ENCODE data around the gene HMCN2.
A peak's percentile ranks its signal among the peaks of the same experiment; 100 is the strongest.
"Not testable (repeated sequence)": the region's sequence is repeated elsewhere in the genome, so short reads cannot be mapped to it uniquely, and the experiment has no call there.

HMCN2 gene

GRCh38 chr9:130421154-130421801 is 155.7 kb downstream of the HMCN2 start:
- DNase-seq = no peak

DNA sequence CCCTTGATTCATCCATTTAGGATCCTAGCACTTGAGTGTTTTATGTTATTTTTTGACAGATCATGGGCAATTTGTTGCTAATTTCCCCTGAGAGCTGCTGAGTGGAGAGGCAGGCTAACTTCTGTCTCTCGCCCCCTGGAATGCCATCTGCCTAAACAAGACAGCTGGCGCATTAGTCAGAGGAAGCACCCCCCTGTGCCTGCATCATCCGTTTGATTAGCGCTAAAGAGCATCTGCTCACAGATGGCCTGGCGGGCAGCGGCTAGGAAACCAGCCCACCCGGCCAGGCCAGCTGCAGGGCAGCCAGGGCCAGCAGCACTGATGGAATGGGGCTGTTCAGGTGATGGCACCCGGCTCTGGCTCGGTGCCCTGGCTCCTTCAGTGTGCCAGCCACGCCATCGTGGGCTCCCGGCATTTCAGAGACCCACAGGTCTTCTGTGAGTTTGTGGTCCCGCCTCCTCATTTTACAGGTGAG is 156.3 kb downstream of the HMCN2 start:
- no peak for DNase-seq

DNA sequence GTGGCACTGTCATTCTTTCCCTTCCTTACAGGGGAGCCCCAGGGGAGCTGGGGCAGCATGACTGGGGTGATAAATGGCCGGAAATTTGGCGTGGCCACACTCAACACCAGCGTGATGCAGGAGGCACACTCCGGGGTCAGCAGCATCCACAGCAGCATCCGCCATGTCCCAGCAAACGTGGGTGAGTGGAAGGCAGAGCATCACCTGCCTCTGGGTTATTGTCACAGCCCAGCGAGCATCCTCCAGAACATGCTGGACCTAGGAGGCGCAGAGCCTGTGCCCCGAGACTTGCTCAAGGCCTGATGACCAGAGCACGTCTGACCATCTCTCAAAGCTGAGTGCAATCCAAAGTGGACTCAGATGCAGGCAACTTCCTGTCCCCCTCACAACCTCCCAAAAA is 157.0 kb downstream of the HMCN2 start:
- DNase-seq = no peak

DNA sequence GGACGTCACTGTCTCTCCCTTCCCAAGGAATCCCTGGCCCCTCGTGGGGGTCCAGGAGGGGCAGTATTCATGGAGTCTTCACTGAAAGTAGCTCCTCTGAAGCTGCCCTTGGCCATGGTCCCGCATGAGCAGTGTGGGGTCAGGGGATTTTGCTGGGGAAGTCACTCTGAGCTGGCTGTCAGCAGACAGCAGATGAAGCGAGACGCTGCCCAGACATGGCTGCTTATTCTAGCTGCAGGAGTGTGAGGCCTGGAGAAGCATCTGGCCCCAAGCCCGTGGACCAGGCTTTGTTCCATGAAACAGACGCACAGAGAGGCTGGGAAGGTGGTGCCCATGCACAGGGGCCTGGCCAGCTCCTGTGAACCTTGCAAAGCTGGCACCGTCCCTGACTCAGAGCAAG is 157.7 kb downstream of the HMCN2 start:
- DNase-seq = peak in 4 of 14 donors; percentile 11 to 90 (median 26)

GRCh38 chr9:130424595-130425454 is 159.3 kb downstream of the HMCN2 start:
- no peak for DNase-seq

- DNase-seq = no peak
Observed at GRCh38 chr9:130425741-130426466, 160.3 kb downstream of the HMCN2 start.

GRCh38 chr9:130426467-130426773 is 160.9 kb downstream of the HMCN2 start:
- no peak for DNase-seq

DNA sequence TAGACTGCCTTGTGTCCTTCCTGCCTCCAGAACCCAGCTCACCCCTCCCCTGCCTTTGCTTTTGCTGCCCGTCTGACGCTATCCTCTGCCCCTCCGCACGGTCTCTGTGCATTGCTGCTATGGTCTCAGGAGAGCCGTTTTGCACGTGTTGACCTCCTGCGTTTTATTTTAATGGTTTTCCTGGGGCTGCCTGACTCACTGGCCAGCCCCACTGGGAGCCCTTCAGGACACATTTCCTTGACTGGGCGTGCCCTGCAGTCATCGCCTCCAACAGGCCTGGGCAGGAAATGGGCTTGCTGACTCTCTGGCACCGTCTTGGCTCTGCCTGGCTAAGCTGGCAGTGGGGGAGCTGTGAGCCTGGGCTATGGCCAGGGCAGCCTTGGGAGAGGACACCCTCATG is 161.3 kb downstream of the HMCN2 start:
- DNase-seq = peak in 3 of 14 donors; percentile 13 to 84 (median 48)

- no peak for DNase-seq
Observed at GRCh38 chr9:130427326-130427725, 161.8 kb downstream of the HMCN2 start.

DNA sequence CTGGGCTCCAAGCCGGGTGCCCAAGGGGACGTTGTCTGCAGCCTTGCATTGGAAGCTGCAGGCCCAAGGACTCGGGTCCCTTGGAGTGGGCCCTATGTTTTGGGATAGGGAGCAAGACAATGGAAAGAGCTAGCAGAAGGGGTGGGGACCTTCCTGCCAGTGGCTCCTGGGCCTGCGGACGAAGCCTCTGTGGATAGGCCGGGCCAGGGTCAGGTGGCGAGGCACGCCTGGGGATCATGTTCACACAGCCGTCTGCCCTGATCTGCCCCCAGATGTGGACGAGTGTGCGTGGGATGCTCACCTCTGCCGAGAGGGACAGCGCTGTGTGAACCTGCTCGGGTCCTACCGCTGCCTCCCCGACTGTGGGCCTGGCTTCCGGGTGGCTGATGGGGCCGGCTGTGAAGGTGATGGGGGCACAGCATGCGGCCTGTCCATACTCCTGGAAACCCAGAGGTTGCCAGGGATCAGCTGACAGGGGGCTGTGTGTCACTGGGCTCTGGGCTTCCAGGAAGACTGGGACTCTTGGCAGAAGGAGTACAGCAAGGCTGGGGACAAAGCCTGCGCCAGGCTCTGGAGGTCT is 162.6 kb downstream of the HMCN2 start:
- peak in 1 of 14 donors; percentile 28 for DNase-seq

DNA sequence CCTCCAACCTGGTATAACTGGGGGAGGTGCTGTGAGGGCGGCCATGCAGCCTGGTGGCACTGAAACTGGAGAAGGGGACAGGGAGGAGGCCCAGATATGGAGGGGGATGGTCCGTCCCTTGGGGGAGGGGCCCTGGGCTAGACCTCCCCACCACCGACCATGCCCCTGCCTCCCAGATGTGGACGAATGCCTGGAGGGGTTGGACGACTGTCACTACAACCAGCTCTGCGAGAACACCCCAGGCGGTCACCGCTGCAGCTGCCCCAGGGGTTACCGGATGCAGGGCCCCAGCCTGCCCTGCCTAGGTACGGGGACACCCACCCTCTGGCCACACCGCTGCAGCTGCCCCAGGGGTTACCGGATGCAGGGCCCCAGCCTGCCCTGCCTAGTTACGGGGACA is 163.8 kb downstream of the HMCN2 start:
- no peak for DNase-seq

- no peak for DNase-seq
Observed at GRCh38 chr9:130429831-130430230, 164.3 kb downstream of the HMCN2 start.

- DNase-seq = no peak
Observed at GRCh38 chr9:130430232-130430631, 164.7 kb downstream of the HMCN2 start.

GRCh38 chr9:130430734-130431535 is 165.4 kb downstream of the HMCN2 start:
- DNase-seq = no peak

- DNase-seq = no peak
Observed at GRCh38 chr9:130431536-130432303, 166.2 kb downstream of the HMCN2 start.

DNA sequence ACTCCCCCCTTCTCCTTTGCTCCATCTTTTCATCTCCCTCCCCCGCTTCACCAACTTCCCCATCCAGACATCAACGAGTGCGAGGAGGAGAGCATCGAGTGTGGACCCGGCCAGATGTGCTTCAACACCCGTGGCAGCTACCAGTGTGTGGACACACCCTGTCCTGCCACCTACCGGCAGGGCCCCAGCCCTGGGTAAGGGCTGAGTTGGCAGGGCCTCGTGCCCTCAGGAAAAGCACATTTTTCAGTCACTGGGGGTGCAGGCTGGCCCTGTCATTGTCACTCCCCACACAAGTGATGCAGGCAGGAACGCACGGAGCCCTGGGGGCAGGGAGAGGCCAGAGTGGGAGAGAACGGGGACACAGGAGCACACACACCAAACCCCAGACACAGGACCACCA is 166.8 kb downstream of the HMCN2 start:
- DNase-seq = no peak

DNA sequence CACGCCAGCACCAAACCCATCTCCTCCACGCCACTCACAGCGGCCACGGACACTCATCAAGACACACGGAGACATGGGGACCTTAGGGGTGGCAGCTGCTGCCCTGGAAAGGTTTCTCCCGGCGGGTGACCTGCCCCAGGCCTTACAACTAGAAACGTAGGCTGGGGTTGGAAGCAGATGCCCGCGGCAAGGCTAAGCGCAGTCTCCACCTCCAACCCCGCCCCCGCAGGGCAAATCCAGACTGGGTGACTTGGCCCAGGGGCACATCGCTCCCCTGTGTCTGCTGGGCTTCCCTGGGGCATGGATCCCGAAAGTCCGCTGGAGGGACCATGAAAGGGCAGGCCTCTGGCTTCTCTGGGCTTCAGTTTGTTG is 167.2 kb downstream of the HMCN2 start:
- no peak for DNase-seq

GRCh38 chr9:130433168-130433946 is 167.8 kb downstream of the HMCN2 start:
- DNase-seq = no peak

- DNase-seq = no peak
Observed at GRCh38 chr9:130433947-130434262, 168.3 kb downstream of the HMCN2 start.

DNA sequence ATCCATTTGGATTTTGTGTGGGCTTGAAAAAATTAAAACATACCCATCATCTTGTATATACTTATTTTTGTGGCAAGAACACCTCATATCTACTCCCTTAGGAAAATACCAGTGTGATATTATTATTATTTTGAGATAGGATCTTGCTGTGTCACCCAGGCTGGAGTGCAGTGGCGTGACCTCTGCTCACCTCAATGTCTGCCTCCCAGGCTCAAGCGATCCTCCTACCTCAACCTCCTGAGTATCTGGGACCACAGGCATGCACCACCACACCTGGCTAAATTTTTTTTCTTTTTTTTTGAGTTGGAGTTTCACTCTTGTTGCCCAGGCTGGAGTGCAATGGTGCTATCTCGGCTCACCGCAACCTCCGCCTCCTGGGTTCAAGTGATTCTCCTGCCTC is 169.1 kb downstream of the HMCN2 start:
- not testable (repeated sequence) for DNase-seq
